Activated naive CD4-positive, alpha-beta T cell treated with anti-CD3 and anti-CD28 coated beads, Interleukin-2, amount 50 U/mL, for 24 hours (primary cell): Measurements from ENCODE around the gene EXOC6.

Source experiments
- H3K27ac Mint-ChIP-seq: one replicate; pipeline ENCODE4 v1.8.0; 2021; ENCODE audit warnings: mild to moderate bottlenecking, mixed read lengths
- H3K27me3 Mint-ChIP-seq: one replicate; pipeline ENCODE4 v1.8.0; 2021; ENCODE audit warnings: mixed read lengths
- H3K36me3 Mint-ChIP-seq: one replicate; pipeline ENCODE4 v1.8.0; 2021; ENCODE audit warnings: mixed read lengths
- H3K4me1 Mint-ChIP-seq: one replicate; pipeline ENCODE4 v1.8.0; 2021; ENCODE audit warnings: mixed read lengths
- H3K4me3 Mint-ChIP-seq: one replicate; pipeline ENCODE4 v1.8.0; 2021; ENCODE audit warnings: mild to moderate bottlenecking, mixed read lengths
- H3K9me3 Mint-ChIP-seq: one replicate; pipeline ENCODE4 v1.8.0; 2021; ENCODE audit warnings: mixed read lengths

EXOC6 gene

DNA sequence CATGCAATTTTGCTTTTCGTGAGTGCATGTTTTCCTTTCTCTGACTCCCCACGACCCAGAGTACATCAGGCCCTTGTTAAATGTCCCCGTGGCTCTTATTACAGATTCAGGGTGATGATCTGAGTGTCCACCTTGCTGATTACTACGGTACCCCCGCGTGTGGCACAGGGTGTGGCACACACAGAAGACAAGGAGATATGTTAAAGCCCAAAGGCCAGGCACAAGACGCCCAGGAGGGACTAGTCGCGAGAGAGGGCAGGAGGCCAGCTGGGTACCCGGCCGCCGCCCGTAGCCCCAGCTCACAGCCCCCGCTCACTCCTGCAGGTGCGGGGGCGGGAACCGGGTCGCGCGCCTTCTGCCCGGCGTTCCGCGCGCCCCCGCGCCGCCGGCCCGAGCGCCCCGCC is 281 bp upstream of the EXOC6 start:
- Mint-ChIP-seq H3K27me3 (no peaks in the 10 kb centered on the region), H3K27ac (peak overlapping the region; percentile 95), H3K36me3 (peaks cover 2% of the 10 kb centered on the region), H3K4me3 (peak overlapping the region; percentile 90), H3K4me1 (peaks cover 45% of the 10 kb centered on the region), H3K9me3 (no peaks in the 10 kb centered on the region)

DNA sequence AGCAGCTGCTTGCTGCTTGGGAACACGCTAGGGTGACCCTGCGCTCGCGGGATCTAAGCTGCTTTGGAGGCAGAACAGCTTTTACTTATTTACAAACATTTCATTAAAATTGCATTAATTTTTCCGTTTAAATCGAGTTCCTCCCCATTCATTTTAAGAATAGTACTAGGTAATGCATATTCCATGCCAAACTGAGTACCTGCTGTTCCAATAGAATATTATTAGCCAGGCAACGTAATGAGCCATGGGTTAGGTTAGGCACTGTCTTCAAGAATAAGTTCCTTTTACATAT is 860 bp downstream of the EXOC6 start:
- Mint-ChIP-seq H3K27ac (peak overlapping the region; percentile 88), H3K9me3 (no peaks in the 10 kb centered on the region)

DNA sequence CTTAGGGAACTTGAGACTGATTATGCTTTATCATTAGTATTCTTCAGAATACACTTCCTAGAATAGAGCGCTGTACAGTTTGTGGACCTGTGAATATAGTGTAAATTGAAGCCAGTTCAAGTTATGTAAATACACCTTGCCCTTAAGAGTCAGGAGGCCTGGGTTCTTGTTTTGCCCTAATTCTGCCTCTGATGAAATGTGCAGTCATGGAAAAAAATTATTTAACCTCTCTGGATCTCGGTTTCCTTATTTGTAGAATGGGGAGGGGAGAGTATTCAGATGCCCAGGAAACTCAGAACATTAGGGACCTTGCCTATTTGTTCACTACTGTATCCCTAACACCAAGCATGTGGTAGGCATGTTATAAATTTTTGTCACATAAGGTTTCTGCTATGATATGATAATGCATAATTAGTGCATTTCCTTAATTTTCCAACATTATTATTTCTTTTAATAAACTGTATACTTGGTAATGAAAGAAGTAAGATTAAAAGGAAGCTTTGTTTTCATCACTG is 1.3 kb downstream of the EXOC6 start:
- peaks cover 59% of the 10 kb centered on the region for H3K4me1 Mint-ChIP-seq
- peak overlapping the region; percentile 90 for H3K4me3 Mint-ChIP-seq
- H3K27me3 Mint-ChIP-seq: no peaks in the 10 kb centered on the region
- H3K27ac Mint-ChIP-seq: peak overlapping the region; percentile 88
- no peaks in the 10 kb centered on the region for H3K9me3 Mint-ChIP-seq
- H3K36me3 Mint-ChIP-seq: peaks cover 3% of the 10 kb centered on the region

More for the DNA sequence above, 860 bp downstream of the EXOC6 start:
- H3K36me3 Mint-ChIP-seq: peaks cover 3% of the 10 kb centered on the region
- H3K4me3 Mint-ChIP-seq: peak overlapping the region; percentile 90
- H3K27me3 Mint-ChIP-seq: no peaks in the 10 kb centered on the region
- peaks cover 54% of the 10 kb centered on the region for H3K4me1 Mint-ChIP-seq

DNA sequence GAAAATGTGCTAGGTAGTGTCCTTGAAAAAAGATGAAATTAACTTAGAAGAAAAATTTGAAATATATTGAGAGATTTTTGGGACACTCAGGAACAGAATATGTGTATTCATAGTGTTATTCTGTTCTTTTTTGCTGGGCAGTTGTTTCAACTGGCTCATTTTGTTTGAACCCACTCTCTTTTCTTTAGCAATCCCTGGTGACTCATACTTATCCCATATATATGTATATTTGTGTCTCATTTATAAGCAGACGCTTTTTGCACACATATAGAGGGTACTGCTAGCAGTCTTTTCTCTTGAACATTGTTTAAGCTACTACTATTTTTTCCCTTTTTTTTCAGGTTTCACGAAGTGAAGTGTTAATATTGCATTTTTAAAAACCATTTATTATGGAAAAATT is 1.9 kb downstream of the EXOC6 start:
- Mint-ChIP-seq H3K9me3 (no peaks in the 10 kb centered on the region), H3K27me3 (no peaks in the 10 kb centered on the region), H3K4me3 (no peak overlapping the region), H3K36me3 (peaks cover 3% of the 10 kb centered on the region), H3K4me1 (peaks cover 62% of the 10 kb centered on the region), H3K27ac (no peak overlapping the region)

DNA sequence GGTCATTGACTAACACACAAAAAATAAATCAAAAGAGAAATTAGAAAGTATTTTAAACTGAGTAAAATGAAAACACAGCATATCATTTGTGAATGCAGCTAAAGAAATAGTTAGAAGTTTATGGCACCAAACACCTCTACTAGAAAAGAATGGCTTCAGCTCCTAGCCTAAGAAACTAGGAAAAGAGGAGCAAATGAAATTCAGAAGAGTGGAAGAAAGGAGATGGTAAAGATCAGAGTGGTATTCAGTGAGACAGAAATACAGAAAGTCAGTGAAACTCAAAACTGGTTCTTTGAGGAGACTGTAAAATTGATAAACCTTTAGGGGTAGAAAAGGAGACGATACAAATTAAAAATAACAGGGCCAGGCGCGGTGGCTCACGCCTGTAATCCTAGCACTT is 2.7 kb downstream of the EXOC6 start:
- H3K36me3 Mint-ChIP-seq: peaks cover 3% of the 10 kb centered on the region
- no peak overlapping the region for H3K4me3 Mint-ChIP-seq
- peaks cover under 1% of the 10 kb centered on the region for H3K9me3 Mint-ChIP-seq

DNA sequence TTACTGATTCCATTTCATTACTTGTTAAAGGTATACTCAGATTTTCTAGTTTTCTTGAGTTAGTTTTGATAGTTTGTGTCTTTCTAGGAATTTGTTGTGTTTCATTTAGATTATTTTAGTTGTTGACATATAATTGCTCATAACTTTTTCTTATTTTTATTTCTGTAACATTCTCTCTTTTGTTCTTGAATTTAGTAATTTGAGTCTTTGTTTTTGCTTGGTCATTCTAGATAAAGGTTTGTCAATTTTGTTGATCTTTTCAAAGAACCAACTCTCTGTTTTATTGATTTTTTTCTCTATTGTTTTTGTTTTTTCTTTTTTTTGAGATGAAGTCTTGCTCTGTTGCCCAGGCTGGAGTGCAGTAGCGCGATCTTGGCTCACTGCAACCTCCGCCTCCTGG is 7.2 kb downstream of the EXOC6 start:
- no peak overlapping the region for H3K27ac Mint-ChIP-seq
- H3K36me3 Mint-ChIP-seq: peaks cover 25% of the 10 kb centered on the region
- H3K4me1 Mint-ChIP-seq: peaks cover 35% of the 10 kb centered on the region
- peaks cover 17% of the 10 kb centered on the region for H3K9me3 Mint-ChIP-seq
- no peaks in the 10 kb centered on the region for H3K27me3 Mint-ChIP-seq
- H3K4me3 Mint-ChIP-seq: no peak overlapping the region

More for the DNA sequence above, 2.7 kb downstream of the EXOC6 start:
- H3K27me3 Mint-ChIP-seq: no peaks in the 10 kb centered on the region
- H3K4me1 Mint-ChIP-seq: peaks cover 60% of the 10 kb centered on the region
- no peak overlapping the region for H3K27ac Mint-ChIP-seq

DNA sequence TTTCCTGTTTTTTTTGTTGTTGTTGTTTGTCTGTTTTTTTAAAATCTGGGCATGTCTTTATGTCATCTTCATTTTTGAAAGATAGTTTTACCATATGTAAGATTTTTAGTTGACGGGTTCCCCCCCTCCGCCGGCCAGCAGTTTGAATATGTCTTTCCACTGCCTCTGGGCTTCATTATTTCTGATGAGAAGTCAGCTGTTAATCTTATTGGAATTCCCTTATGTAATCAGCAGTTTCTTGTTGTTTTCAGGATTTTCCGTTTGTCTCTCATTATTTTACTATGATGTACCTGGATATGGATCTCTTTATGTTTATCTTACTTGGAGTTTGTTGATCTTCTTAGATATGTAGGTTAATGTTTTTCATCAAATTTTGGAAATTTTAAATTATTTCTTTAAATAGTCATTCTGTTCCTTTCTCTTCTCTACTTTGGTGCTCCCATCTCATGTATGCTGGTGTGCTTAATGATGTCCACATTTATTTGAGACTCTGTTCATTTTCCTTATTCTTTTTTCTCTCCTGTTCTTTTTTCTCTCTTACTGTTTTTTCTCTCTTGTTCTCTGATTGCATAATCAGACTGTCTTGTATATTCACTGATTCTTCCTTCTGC is 9.7 kb downstream of the EXOC6 start:
- Mint-ChIP-seq H3K9me3 (peaks cover 17% of the 10 kb centered on the region), H3K27ac (no peak overlapping the region), H3K4me1 (peaks cover 45% of the 10 kb centered on the region), H3K27me3 (no peaks in the 10 kb centered on the region), H3K4me3 (no peak overlapping the region), H3K36me3 (peaks cover 28% of the 10 kb centered on the region)

DNA sequence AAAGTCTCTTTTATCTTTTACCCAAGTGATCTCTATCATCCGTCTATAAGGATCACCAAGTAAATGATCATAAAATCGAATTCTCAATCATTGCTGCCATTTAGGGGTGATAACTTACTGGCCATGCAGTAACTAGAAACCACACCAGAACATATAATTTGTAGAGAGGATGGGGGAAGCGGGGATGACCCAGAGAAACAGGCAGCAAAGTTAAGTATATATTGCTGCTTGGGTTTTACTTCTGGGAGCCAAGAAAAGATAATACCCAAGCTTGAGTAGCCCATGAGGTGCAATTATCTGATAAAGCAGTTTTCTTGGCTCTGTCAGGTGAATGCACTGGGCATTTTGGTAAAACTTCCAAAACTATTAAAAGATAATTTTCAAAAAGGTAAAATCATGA is 18.9 kb downstream of the EXOC6 start:
- peaks cover 6% of the 10 kb centered on the region for H3K36me3 Mint-ChIP-seq
- no peak overlapping the region for H3K4me3 Mint-ChIP-seq
- no peaks in the 10 kb centered on the region for H3K9me3 Mint-ChIP-seq
- peaks cover 21% of the 10 kb centered on the region for H3K4me1 Mint-ChIP-seq
- peak overlapping the region; percentile 37 for H3K27ac Mint-ChIP-seq
- H3K27me3 Mint-ChIP-seq: no peaks in the 10 kb centered on the region

DNA sequence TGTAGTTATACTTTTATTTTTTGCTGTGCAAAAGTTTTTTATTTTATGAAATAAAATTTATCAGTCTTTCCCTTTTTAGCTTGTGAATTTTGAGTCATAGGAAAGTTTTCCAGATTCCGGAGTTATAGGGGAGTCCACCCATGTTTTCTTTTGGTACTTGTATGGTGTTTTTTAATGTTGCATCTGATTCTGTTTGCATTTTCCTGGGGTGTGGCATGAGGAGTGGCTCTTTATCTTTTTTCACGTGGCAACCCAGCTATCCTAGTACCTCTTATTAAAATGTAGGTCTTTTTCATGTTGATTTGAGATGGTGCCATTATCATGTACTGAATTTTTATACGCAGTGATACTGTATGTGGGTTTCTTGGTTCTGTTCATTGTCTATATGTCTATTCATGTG is 19.7 kb downstream of the EXOC6 start:
- H3K9me3 Mint-ChIP-seq: no peaks in the 10 kb centered on the region
- H3K36me3 Mint-ChIP-seq: peaks cover 6% of the 10 kb centered on the region
- no peaks in the 10 kb centered on the region for H3K27me3 Mint-ChIP-seq
- H3K27ac Mint-ChIP-seq: no peak overlapping the region
- H3K4me3 Mint-ChIP-seq: no peak overlapping the region
- H3K4me1 Mint-ChIP-seq: peaks cover 25% of the 10 kb centered on the region

DNA sequence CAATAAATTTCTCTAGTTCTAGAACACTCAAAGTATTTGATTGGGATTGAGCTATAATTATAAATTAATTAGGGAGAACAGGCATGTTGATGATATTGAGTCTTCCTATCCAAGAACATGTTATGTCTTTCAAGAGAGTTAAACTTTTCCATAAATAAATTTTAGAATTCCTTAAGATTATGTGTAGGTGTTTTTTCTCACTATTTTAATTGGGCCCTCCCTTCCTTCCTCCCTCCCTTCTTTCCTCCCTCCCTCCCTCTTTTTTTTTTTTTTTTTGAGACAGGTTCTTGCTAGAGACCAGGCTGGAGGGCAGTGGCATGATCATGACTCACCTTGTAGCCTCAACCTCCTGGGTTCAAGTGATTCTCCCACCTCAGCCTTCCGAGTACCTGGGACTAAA is 20.2 kb downstream of the EXOC6 start:
- Mint-ChIP-seq H3K27me3 (no peaks in the 10 kb centered on the region), H3K9me3 (no peaks in the 10 kb centered on the region), H3K4me3 (no peak overlapping the region), H3K36me3 (peaks cover 4% of the 10 kb centered on the region), H3K27ac (no peak overlapping the region), H3K4me1 (peaks cover 27% of the 10 kb centered on the region)

DNA sequence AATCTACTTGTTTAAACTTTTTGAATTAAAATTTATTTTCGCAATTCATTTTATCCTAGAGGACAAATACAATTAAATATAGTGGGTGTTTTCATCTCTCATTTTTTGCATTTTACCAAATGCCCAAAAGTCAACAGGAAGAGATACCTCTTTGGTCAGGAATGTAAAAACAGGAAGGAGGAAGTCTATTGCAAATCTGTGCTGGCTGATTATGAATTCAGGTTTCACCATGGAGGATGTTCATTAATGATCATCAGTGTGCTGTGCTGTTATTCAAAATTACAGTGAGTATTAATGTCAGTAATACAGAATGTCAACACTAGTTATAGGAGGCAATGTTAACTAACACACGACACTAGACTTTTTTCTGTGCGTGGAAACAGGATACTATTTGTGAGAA is 24.7 kb downstream of the EXOC6 start:
- Mint-ChIP-seq H3K27me3 (no peaks in the 10 kb centered on the region), H3K36me3 (peaks cover 6% of the 10 kb centered on the region), H3K27ac (no peak overlapping the region), H3K4me3 (no peak overlapping the region), H3K9me3 (no peaks in the 10 kb centered on the region), H3K4me1 (peaks cover 57% of the 10 kb centered on the region)

DNA sequence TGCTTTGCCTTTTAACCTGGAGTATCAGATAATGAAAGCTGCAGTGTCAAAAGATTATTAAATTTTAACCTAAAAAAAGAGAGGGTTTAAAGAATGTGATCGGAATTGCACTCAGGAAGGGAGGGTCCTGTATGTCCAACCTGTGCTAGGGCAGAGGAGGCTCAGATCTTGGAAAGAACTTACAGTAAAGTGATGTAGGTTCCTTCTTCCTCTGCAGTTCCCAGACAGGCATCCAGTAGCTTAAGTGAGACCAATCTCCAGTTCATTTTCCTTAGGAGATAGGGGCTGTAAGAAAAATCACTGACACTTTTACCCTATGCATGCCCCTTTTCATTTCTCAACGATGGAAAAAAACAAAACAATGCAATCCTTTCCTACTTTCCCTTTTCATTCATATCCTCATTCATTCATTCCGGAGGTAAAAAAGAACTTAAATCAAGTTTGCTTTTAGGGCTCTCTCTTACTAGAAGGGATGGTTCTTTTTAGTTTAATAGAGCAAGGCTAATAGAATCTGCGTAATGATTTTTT is 28.3 kb downstream of the EXOC6 start:
- Mint-ChIP-seq H3K4me3 (peak overlapping the region; percentile 24), H3K9me3 (no peaks in the 10 kb centered on the region), H3K4me1 (peaks cover 60% of the 10 kb centered on the region), H3K27ac (no peak overlapping the region), H3K36me3 (peaks cover 3% of the 10 kb centered on the region), H3K27me3 (no peaks in the 10 kb centered on the region)

DNA sequence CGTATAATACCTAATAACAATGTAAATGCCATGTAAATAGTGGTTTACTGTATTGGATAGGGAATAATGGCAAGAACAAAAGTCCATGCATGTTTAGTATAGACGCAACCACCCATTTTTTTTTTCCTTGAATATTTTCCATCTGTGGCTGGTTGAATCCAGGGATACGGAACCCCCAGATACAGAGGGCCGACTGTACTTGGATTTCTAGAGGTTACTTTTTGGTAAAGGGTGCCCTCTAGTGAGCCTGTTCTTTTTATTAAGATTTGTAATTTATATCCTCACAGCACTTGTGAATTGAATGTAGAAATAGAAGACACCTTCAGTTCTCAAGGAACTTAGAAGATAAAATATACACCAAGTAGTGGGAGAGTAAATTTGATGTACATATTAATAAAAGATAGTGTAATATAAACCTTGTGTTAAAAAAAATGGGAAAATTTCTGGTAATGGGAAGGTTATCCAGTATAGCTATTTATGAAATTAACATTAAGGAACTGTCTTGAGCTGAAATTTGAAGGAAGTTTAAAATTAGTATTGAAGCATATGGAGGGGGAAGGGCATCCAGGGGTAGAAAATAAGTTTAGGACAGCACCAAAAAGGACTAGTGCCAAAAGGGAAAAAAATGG is 32.0 kb downstream of the EXOC6 start:
- H3K27ac Mint-ChIP-seq: no peak overlapping the region
- no peak overlapping the region for H3K4me3 Mint-ChIP-seq
- H3K4me1 Mint-ChIP-seq: peaks cover 32% of the 10 kb centered on the region
- H3K27me3 Mint-ChIP-seq: no peaks in the 10 kb centered on the region
- H3K9me3 Mint-ChIP-seq: no peaks in the 10 kb centered on the region
- no peaks in the 10 kb centered on the region for H3K36me3 Mint-ChIP-seq

DNA sequence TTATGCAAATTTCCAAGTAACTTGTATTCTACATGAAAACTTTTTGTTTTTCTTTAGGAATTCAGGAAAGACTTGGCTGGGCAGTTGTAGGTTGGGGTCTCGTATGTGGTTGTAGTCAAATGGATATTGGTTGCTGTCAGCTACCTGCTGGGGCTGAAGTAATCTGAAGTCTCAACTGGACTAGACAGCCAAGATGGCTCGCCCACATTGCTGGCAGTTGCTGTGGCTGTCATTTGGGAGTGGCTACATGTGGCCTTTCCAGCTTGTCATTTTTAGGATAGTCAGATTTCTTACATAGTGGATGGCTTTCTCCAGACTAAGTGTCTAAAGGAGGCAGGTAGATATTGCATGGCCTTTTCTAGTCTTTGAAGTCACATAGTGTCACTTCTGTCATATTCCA is 32.6 kb downstream of the EXOC6 start:
- Mint-ChIP-seq H3K36me3 (no peaks in the 10 kb centered on the region), H3K9me3 (no peaks in the 10 kb centered on the region), H3K27ac (no peak overlapping the region), H3K4me1 (peaks cover 32% of the 10 kb centered on the region), H3K4me3 (no peak overlapping the region), H3K27me3 (no peaks in the 10 kb centered on the region)

DNA sequence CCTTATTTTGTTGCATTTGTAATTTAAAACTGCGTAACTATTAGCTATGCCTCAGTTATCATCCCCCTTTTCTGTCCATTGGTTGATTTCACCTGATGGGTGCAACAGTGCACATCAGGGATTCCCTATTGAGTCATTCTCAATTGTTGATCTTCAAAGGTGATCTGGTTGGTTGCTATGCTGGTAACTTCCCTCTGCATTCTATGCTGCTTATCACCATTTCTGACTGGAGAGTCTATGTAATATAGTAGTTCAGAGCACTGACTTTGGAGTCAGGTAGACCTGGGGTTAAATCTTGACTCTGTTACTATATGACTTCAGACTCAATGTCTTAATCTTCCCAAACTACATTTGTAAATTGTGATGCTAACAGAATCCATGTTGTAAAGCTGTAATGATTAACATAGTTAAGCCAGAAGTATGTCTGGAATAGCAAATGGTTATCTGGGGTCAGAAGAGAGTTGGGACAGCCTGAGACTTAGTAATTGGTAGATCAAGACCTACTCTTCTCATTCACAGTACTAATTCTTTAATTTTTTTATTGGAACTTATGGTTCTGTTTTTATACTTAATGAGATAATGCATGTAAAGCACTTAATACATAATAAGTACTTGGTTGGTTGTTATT is 38.1 kb downstream of the EXOC6 start:
- Mint-ChIP-seq H3K27me3 (no peaks in the 10 kb centered on the region), H3K9me3 (no peaks in the 10 kb centered on the region), H3K27ac (no peak overlapping the region), H3K4me1 (peaks cover 9% of the 10 kb centered on the region), H3K4me3 (no peak overlapping the region), H3K36me3 (no peaks in the 10 kb centered on the region)

DNA sequence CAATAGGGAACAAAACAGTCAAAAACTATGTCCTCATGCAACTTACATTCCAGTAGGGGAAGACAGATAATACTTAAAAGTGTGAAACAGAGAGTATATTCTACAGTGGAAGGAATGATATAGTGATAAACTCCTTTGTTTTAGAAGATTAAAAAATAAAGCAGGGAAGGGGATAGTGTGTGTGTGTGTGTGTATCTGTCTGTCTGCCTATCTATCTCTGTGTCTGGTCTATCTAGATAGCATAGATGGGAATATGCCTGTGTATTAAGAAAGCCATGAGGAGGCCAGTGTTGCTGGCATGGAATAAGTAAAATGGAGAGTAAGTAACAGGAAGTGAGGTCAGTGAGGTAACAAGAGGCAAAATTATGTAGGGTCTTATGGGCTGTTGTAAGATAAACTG is 42.2 kb downstream of the EXOC6 start:
- Mint-ChIP-seq H3K27ac (no peak overlapping the region), H3K36me3 (no peaks in the 10 kb centered on the region), H3K9me3 (no peaks in the 10 kb centered on the region)

More for the DNA sequence above, 42.2 kb downstream of the EXOC6 start:
- Mint-ChIP-seq H3K4me1 (peaks cover 13% of the 10 kb centered on the region), H3K27me3 (no peaks in the 10 kb centered on the region), H3K4me3 (no peak overlapping the region)
